Kidney epithelial cell (primary cell): ENCODE results near the gene MYOCOS. TPM values are rescaled to one million over a fixed set of nuclear protein-coding genes. Genes with fewer than 3 reads are reported as not detected.

Source experiments
- DNase-seq: peaks from one replicate; pipeline ENCODE4 v3.0.0-alpha.2; 2010; ENCODE audit warnings: low read depth
- H3K27me3 ChIP-seq: 2 replicates; pipeline ENCODE4 v1.6.0; 2011; ENCODE audit warnings: low read length; ENCODE audit not compliant: control insufficient read depth, insufficient read depth
- H3K36me3 ChIP-seq: 2 replicates; pipeline ENCODE4 v1.5.1; 2011; ENCODE audit warnings: low read length; ENCODE audit not compliant: control insufficient read depth, insufficient read depth
- H3K4me3 ChIP-seq: 2 replicates; pipeline ENCODE4 v1.5.1; 2011; ENCODE audit warnings: low read depth, mild to moderate bottlenecking, control low read depth, low read length
- total RNA-seq: library from RNA; depleted of rRNA; stranded (reverse); fragments of >200 nt; gene quantifications from 2 replicates; pipeline ENCODE4 v1.2.3, GENCODE V29; 2015
- TF ChIP-seq, protein P1 (sequence below): IDR thresholded peaks from 2 replicates; pipeline ENCODE4 v1.5.1; 2011; ENCODE audit warnings: mild to moderate bottlenecking, moderate library complexity, low read length, control low read depth, inconsistent platforms; ENCODE audit not compliant: insufficient read depth, poor library complexity, severe bottlenecking

MYOCOS gene
- total RNA-seq, 1 donor from 2014 or later: not detected

DNA sequence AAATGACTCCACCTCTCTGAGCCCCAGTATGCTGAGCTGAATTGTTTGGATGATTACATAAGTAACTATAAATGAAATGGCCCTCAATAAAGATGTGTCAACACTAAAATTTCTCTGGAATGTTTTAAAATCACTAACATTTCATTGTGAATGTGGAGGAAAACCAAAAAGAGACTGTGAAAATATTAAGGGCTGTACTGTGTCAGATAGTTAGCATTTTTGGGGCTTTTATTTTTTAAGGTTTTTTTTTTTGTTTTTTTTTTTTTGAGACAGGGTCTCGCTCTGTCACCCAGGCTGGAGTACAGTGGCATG, 24.2 kb downstream of the MYOCOS start:
- TF ChIP-seq, protein P1, sequence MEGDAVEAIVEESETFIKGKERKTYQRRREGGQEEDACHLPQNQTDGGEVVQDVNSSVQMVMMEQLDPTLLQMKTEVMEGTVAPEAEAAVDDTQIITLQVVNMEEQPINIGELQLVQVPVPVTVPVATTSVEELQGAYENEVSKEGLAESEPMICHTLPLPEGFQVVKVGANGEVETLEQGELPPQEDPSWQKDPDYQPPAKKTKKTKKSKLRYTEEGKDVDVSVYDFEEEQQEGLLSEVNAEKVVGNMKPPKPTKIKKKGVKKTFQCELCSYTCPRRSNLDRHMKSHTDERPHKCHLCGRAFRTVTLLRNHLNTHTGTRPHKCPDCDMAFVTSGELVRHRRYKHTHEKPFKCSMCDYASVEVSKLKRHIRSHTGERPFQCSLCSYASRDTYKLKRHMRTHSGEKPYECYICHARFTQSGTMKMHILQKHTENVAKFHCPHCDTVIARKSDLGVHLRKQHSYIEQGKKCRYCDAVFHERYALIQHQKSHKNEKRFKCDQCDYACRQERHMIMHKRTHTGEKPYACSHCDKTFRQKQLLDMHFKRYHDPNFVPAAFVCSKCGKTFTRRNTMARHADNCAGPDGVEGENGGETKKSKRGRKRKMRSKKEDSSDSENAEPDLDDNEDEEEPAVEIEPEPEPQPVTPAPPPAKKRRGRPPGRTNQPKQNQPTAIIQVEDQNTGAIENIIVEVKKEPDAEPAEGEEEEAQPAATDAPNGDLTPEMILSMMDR: no peak
- Histone ChIP-seq H3K36me3 (no peaks in the 10 kb centered on the region), H3K27me3 (no peaks in the 10 kb centered on the region), H3K4me3 (no peak overlapping the region)
- no peak for DNase-seq

DNA sequence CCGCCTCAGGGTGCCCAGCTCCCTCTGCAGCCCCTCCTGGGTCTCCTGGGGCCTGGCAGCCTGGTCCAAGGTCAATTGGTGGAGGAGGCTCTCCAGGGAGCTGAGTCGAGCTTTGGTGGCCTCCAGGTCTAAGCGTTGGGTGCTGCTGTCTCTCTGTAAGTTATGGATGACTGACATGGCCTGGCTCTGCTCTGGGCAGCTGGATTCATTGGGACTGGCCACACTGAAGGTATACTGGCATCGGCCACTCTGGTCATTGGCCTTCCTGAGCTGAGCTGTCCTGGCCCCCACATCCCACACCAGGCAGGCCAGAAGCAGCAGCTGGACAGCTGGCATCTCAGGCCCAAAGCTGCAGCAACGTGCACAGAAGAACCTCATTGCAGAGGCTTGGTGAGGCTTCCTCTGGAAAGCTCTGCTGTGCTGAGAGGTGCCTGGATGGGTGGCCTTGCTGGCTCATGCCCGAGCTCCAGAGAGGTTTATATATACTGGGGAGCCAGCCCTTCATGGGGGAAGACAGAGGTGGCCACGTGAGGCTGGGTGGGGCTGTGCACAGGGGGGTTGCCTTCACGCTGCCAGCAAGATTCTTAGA, 30.3 kb downstream of the MYOCOS start, which contains the start of gene MYOC:
TSS of gene MYOC (minus strand) at position 455 of the 589 bp plus-strand sequence. CDS start at position 378, 77 bp downstream.
- H3K36me3 ChIP-seq: no peaks in the 10 kb centered on the region
- DNase-seq: no peak
- TF ChIP-seq, protein P1: no peak
- no peaks in the 10 kb centered on the region for H3K27me3 ChIP-seq
- no peak within 1 kb of the TSS for H3K4me3 ChIP-seq

DNA sequence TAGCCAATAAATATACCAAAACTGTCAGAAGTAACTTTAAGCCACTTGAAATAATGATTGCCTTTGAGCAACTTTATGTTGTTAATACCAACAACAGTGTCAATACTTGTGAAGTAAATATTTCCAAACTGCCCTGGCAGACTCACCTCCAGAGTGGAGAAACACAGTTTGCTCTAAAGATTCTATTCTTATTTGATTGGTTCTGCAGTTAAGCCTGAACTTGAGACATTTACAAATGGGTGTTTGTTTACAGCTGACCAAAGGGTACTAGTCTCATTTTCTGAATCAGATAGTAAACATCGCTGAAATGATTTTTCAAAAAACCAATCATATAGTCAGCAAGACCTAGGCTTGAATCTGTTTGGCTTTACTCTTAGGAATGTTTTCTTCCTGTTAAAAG, 31.8 kb downstream of the MYOCOS start:
- TF ChIP-seq, protein P1: no peak
- H3K36me3 ChIP-seq: no peaks in the 10 kb centered on the region

DNA sequence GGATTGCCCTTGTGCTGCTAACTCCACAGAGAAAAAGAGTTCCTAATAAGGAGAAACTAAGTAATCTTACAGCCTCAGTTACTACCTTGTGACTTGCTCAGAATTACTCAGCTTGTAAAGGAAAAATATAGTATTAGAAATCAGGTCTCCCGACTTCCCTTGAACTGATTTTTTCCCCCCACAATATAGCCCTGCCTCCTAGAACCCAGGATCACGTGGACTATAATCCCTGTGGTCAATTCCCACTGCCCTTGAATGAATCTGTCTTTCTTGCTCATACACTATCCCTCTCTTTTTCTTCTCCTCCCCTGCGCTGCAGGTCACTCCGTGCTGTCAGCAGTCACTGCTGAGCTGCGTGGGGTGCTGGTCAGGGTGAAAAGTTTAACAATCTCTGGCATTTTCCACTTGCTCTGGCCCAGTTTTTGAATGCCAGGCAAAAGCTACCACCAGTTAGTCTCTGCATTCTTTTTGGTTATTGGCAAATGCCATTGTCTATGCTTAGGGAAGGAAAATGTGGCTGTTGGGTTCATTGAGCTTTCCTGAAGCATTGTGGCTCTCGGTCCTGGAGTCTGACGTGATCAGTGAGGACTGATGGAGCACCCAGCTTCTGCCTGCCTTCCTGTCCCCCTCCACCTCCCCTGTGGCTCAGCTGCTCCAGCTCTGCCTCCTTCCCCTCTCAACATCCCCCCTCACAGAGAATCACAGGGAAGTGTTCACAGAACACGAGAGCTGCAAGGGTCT, 32.3 kb downstream of the MYOCOS start:
- Histone ChIP-seq H3K4me3 (no peak overlapping the region), H3K27me3 (no peaks in the 10 kb centered on the region), H3K36me3 (no peaks in the 10 kb centered on the region)
- no peak for DNase-seq
- TF ChIP-seq, protein P1: no peak

More for the DNA sequence above, 31.8 kb downstream of the MYOCOS start:
- DNase-seq: no peak
- Histone ChIP-seq H3K27me3 (no peaks in the 10 kb centered on the region), H3K4me3 (no peak overlapping the region)

DNA sequence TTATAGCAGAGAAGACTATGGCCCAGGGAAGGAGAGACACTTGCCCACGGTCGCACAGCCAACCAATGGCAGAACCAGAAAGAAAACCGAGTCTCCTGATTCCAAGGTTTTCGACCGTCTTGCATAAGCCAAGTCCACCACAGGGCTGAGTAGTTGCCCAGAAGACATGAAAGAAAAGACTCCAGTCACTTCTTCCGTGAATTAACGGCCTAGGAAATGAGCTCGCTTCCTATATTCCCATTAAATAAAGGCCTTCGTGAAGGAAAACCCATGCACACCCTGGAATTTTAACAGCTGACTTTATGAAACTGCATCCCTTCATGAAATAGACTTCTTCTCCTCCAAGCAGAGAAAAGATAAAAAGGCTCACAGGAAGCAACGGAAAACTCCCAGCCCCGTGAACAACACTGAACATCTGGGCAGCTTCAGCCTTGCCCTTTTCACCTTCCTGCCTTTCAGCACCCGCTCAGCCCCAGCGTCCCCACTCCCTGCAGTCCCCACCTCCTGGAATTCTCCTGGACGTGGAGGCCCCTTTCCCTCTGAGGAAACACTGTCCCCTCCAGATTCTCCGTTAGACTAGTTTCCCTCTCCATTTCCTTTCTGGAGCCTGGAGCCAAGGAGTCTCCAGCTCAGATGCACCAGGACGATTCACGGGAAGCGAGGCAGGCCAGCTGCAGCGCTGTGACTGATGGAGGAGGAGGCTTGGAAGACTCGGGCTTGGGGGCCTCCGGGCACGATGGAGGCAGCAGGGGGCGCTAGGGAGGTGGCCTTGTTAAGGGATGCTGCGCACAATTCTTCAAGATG, 33.1 kb downstream of the MYOCOS start:
- Histone ChIP-seq H3K27me3 (no peaks in the 10 kb centered on the region), H3K4me3 (no peak overlapping the region), H3K36me3 (no peaks in the 10 kb centered on the region)
- TF ChIP-seq, protein P1: peak; percentile 63
- no peak for DNase-seq
